GM06990 (cell line): Measurements from ENCODE around the gene SLC16A3.

Experiments
- DNase-seq: peaks from one replicate; pipeline ENCODE4 v3.0.0-alpha.2; 2011; ENCODE audit not compliant: insufficient read length; ENCODE audit errors: extremely low read depth
- H3K27me3 ChIP-seq: replicated peaks from 2 replicates; pipeline ENCODE4 v1.6.0; 2011; ENCODE audit warnings: low read length; ENCODE audit not compliant: control insufficient read depth, insufficient read depth
- H3K36me3 ChIP-seq: 2 replicates; pipeline ENCODE4 v1.5.1; 2011; ENCODE audit warnings: low read length; ENCODE audit not compliant: control insufficient read depth, insufficient read depth
- H3K4me3 ChIP-seq: replicated peaks from 2 replicates; pipeline ENCODE4 v1.5.1; 2011; ENCODE audit warnings: low read depth, mild to moderate bottlenecking, control low read depth, low read length
- TF ChIP-seq, protein P1 (sequence below): IDR thresholded peaks from 2 replicates; pipeline ENCODE4 v1.5.1; 2011; ENCODE audit warnings: low read length, control low read depth, mild to moderate bottlenecking, inconsistent platforms; ENCODE audit not compliant: insufficient read depth, poor library complexity, severe bottlenecking

The SLC16A3 gene

DNA sequence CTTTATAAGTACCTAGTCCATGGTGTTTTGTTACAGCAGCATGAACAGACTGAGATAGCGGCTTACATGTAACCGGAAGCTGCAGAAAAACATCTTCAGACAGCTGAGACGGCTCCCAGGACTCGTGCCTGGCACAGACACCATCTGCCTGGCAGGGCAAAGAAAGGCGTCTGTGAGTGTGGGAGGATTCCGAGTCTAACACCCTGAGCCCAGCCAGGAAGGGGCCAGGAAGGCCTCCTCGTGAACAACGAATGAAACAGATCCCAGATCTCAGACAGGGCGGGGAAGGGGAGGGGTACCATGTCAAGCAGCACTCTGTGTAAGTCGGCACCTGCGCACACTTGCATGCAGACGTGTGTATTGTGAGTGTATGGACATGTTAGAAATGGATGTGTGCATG is 49.0 kb downstream of the SLC16A3 start:
- Histone ChIP-seq H3K36me3 (no peaks in the 10 kb centered on the region), H3K4me3 (no peak overlapping the region), H3K27me3 (peaks cover 2% of the 10 kb centered on the region; the same call in 1 of the 2 replicates)
- no peak for DNase-seq
- TF ChIP-seq, protein P1, sequence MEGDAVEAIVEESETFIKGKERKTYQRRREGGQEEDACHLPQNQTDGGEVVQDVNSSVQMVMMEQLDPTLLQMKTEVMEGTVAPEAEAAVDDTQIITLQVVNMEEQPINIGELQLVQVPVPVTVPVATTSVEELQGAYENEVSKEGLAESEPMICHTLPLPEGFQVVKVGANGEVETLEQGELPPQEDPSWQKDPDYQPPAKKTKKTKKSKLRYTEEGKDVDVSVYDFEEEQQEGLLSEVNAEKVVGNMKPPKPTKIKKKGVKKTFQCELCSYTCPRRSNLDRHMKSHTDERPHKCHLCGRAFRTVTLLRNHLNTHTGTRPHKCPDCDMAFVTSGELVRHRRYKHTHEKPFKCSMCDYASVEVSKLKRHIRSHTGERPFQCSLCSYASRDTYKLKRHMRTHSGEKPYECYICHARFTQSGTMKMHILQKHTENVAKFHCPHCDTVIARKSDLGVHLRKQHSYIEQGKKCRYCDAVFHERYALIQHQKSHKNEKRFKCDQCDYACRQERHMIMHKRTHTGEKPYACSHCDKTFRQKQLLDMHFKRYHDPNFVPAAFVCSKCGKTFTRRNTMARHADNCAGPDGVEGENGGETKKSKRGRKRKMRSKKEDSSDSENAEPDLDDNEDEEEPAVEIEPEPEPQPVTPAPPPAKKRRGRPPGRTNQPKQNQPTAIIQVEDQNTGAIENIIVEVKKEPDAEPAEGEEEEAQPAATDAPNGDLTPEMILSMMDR, result no peak

DNA sequence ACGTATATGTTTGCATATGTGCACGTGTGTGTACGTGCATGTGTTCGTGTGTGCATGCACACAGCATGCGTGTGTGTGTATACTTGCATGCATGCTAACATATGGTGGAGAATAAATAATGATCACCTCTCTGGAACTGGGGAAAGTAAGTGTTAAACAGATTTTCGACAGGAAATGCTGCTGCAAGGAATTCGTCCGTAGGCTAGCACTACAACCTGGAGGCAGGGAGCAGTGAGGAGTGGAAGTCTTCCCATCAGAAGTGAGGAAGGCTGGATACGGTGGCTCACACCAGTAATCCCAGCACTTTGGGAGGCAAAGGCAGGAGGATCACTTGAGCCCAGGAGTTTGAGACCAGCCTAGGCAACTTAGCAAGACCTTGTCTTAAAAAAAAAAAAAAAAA is 49.5 kb downstream of the SLC16A3 start:
- Histone ChIP-seq H3K36me3 (no peaks in the 10 kb centered on the region), H3K4me3 (no peak overlapping the region), H3K27me3 (peaks cover 2% of the 10 kb centered on the region; the same call in 1 of the 2 replicates)
- DNase-seq, result no peak
- TF ChIP-seq, protein P1, result no peak

DNA sequence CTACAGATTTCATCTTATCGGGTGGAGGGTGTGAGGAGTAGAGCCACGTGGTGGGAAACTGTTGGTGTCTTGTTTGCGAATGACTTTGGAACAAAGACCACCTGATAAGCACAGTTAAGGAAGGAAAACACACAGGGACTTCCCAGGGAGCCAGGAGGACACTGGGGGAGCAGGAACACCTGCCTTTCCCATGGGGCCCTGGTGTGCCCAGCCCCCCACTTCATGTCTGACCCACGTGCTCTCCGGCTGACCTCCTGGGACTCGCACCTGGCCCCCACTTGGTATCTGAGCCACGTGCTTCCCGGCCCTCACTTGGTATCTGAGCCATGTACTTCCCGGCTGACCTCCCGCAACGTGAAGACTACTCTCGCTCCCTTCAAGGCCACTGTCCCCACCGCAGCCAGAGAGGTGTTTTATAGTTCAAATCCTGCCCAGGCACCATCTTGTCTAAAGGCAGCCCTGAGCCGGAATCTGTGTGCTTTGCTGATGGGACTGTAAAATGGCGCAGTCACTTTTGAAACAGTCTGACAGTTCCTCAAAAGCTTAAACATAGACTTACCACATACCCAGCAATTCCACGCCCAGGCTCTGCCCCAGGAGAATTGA is 50.0 kb downstream of the SLC16A3 start:
- TF ChIP-seq, protein P1, result no peak
- DNase-seq, result no peak
- Histone ChIP-seq H3K27me3 (peaks cover 2% of the 10 kb centered on the region; the same call in 1 of the 2 replicates), H3K36me3 (no peaks in the 10 kb centered on the region), H3K4me3 (no peak overlapping the region)

DNA sequence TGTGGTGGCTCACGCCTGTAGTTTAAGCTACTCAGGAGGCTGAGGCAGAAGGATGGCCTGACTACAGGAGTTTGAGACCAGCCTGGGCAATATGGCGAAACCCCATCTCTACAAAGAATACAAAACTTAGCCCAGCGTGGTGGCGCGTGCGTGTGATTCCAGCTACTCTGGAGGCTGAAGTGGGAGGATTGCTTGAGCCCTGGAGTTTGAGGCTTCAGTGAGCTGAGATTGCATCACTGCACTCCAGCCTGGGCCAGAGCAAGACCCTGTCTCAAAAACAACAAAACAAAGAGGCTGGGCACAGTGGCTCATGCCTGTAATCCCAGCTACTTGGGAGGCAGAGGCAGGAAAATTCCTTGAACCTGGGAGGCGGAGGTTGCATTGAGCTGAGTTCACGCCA is 51.7 kb downstream of the SLC16A3 start:
- Histone ChIP-seq H3K36me3 (no peaks in the 10 kb centered on the region), H3K27me3 (peaks cover 2% of the 10 kb centered on the region; the same call in 1 of the 2 replicates), H3K4me3 (no peak overlapping the region)
- no peak for DNase-seq
- TF ChIP-seq, protein P1, result no peak

DNA sequence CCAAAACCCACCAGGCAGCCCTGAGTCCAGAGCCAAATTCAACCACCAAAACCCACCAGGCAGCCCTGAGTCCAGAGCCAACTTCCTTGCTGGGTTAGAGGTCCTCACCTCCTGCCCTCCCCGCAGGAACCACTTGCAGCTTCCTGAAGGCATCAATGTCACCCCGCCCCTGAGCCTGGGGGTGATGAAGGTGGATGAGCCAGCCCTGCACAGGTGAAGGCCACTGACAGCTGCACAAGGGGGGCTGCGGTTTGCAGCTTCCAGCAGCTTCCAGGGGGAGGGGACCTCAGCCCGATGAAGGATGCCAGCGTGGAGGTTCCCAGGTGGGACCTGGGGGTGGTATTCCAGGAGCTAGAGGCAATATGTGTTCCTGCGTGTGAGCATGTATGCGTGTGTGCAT is 52.2 kb downstream of the SLC16A3 start:
- Histone ChIP-seq H3K4me3 (no peak overlapping the region), H3K27me3 (peaks cover 2% of the 10 kb centered on the region; the same call in 1 of the 2 replicates), H3K36me3 (no peaks in the 10 kb centered on the region)
- no peak for DNase-seq
- TF ChIP-seq, protein P1, result no peak
